Skeletal muscle satellite cell (primary cell): ENCODE results near the gene CASKIN2.

ENCODE experiments used
- H3K27me3 ChIP-seq: 2 replicates; pipeline ENCODE4 v1.7.0; 2013; ENCODE audit warnings: low read length; ENCODE audit not compliant: control insufficient read depth, insufficient read depth
- H3K36me3 ChIP-seq: 2 replicates; pipeline ENCODE4 v1.7.0; 2013; ENCODE audit warnings: mild to moderate bottlenecking, control low read depth, low read length; ENCODE audit not compliant: insufficient read depth
- H3K4me1 ChIP-seq: 2 replicates; pipeline ENCODE4 v1.7.0; 2013; ENCODE audit warnings: low read length; ENCODE audit not compliant: control insufficient read depth, insufficient read depth
- H3K4me2 ChIP-seq: 2 replicates; pipeline ENCODE4 v1.7.0; 2013; ENCODE audit warnings: mild to moderate bottlenecking, low read length
- H3K4me3 ChIP-seq: 2 replicates; pipeline ENCODE4 v1.7.0; 2013; ENCODE audit warnings: low read length
- H3K9ac ChIP-seq: 2 replicates; pipeline ENCODE4 v1.7.0; 2013; ENCODE audit warnings: mild to moderate bottlenecking, low read depth, low read length, moderate library complexity
- H3K9me3 ChIP-seq: replicated peaks from 2 replicates; pipeline ENCODE4 v1.7.0; 2013; ENCODE audit warnings: mild to moderate bottlenecking, control low read depth, low read length

CASKIN2 gene

GRCh38 chr17:75544250-75544649, 28.9 kb upstream of the CASKIN2 start:
- H3K27me3 ChIP-seq = peaks cover 64% of the 10 kb centered on the region
- H3K4me3 ChIP-seq = no peak overlapping the region
- no peak overlapping the region for H3K9ac ChIP-seq
- no peak overlapping the region for H3K4me2 ChIP-seq
- no peaks in the 10 kb centered on the region for H3K9me3 ChIP-seq
- no peaks in the 10 kb centered on the region for H3K4me1 ChIP-seq
- no peaks in the 10 kb centered on the region for H3K36me3 ChIP-seq

GRCh38 chr17:75542728-75543336, 27.5 kb upstream of the CASKIN2 start:
- H3K4me1 ChIP-seq = no peaks in the 10 kb centered on the region
- H3K27me3 ChIP-seq = peaks cover 66% of the 10 kb centered on the region
- H3K9me3 ChIP-seq = no peaks in the 10 kb centered on the region
- no peak overlapping the region for H3K4me3 ChIP-seq
- H3K36me3 ChIP-seq = no peaks in the 10 kb centered on the region
- H3K4me2 ChIP-seq = no peak overlapping the region
- H3K9ac ChIP-seq = no peak overlapping the region

DNA sequence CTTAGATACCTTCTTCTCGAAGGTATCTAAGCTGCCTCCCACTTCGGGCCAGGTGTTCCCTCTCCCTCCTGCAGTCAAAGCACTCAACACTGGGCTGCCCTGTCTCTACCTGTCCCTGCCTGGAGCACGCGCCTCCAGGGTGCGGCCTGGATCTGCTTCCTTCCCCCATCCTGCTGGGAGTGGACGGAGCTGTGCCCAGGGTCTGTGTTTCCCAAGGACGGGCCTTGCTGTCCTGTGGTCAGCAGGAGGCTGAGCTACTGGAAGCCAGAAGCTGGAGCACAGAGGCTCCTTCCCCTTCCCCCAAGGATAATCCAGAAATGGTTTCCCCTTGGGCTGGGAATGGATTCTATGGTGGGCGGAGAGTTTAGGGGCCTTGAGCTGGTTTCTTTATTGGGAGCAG, 26.9 kb upstream of the CASKIN2 start:
- Histone ChIP-seq H3K4me3 (no peak overlapping the region), H3K36me3 (no peaks in the 10 kb centered on the region), H3K4me1 (no peaks in the 10 kb centered on the region), H3K9ac (no peak overlapping the region), H3K27me3 (peaks cover 63% of the 10 kb centered on the region), H3K9me3 (no peaks in the 10 kb centered on the region), H3K4me2 (no peak overlapping the region)

DNA sequence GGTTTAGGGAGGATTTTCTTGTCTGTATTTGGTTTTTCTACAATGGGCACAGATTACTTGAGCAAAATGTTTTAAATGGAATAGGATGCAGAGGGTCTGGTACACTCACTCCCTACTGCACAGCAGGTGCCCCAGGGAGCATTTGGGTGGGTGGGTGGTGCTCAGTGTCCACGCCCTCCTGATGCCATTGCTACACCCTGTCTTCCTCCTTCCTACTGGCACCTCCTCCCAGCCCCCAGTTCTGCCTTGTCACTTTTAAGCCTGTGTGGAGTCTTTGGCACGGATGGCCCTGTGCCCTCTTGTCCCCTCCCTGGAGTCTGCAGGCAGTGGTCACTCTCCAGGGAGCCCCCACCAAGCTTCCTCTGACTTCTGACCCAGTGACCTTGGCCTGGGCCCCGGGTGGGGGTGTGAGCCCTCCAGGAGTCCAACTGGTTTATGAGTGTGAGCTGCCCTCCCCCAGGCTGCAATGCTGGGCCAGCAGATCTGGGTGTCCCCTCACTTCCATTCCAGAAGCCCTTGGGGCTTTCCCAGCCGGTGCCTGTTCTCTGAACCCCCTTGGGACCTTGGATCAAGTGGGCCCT, 25.7 kb upstream of the CASKIN2 start:
- H3K27me3 ChIP-seq = peaks cover 60% of the 10 kb centered on the region
- no peak overlapping the region for H3K4me3 ChIP-seq
- H3K4me2 ChIP-seq = no peak overlapping the region
- no peaks in the 10 kb centered on the region for H3K36me3 ChIP-seq
- H3K4me1 ChIP-seq = no peaks in the 10 kb centered on the region
- H3K9ac ChIP-seq = no peak overlapping the region
- no peaks in the 10 kb centered on the region for H3K9me3 ChIP-seq

GRCh38 chr17:75539967-75540729, 24.8 kb upstream of the CASKIN2 start:
- H3K36me3 ChIP-seq = no peaks in the 10 kb centered on the region
- H3K4me2 ChIP-seq = no peak overlapping the region
- no peak overlapping the region for H3K4me3 ChIP-seq
- no peaks in the 10 kb centered on the region for H3K4me1 ChIP-seq
- no peaks in the 10 kb centered on the region for H3K9me3 ChIP-seq
- peaks cover 57% of the 10 kb centered on the region for H3K27me3 ChIP-seq
- no peak overlapping the region for H3K9ac ChIP-seq

- no peaks in the 10 kb centered on the region for H3K9me3 ChIP-seq
- no peak overlapping the region for H3K4me3 ChIP-seq
- H3K9ac ChIP-seq = no peak overlapping the region
- H3K36me3 ChIP-seq = no peaks in the 10 kb centered on the region
- H3K27me3 ChIP-seq = peaks cover 42% of the 10 kb centered on the region
- peaks cover 4% of the 10 kb centered on the region for H3K4me1 ChIP-seq
- H3K4me2 ChIP-seq = no peak overlapping the region
Measured at GRCh38 chr17:75536366-75536765, 21.0 kb upstream of the CASKIN2 start.

DNA sequence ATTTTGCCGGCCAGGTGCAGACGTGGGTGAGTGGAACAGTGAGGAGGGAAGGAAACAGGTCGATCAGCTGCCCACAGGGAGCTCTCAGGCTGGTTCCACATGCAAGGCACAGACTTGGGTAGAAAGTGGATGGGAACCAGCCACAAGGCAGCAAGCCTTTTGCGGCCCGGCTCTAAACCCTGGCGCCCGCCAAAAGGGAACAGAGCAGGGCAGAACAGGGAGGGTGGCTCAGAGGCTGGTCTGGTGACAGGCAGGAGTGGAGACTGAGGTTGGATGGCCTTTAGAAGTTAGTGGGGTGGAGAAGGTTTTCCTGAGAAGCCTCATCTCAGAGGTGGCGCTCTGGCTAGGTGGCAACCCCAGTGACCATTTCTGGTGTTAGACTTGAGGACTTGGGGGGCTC, 20.5 kb upstream of the CASKIN2 start:
- no peak overlapping the region for H3K4me2 ChIP-seq
- no peak overlapping the region for H3K4me3 ChIP-seq
- no peak overlapping the region for H3K9ac ChIP-seq
- H3K27me3 ChIP-seq = peaks cover 42% of the 10 kb centered on the region
- no peaks in the 10 kb centered on the region for H3K36me3 ChIP-seq
- peaks cover 4% of the 10 kb centered on the region for H3K4me1 ChIP-seq
- H3K9me3 ChIP-seq = no peaks in the 10 kb centered on the region

DNA sequence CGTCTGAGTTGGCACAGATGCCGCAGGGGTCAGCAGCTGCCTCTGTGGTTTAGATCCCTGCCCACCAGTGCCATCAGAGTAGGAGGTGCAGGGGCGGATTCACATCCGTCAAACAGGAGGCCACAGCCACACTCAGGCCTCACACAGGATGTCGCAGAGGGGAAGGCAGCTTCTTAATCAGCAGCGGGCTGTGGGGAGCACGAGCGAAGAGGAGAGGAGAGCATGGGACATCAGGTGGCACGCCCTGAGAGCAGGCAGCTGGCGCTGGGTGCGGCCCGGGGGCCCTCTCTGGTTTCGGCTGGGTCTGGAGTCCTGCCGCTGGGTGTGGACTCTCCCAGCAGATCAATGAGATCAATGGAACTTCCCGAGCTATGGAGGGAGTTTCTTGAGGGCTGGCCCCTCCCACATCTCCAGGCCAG, 19.8 kb upstream of the CASKIN2 start:
- H3K9ac ChIP-seq = no peak overlapping the region
- peaks cover 34% of the 10 kb centered on the region for H3K27me3 ChIP-seq
- no peaks in the 10 kb centered on the region for H3K9me3 ChIP-seq
- no peaks in the 10 kb centered on the region for H3K36me3 ChIP-seq
- H3K4me1 ChIP-seq = peaks cover 4% of the 10 kb centered on the region
- H3K4me2 ChIP-seq = no peak overlapping the region
- H3K4me3 ChIP-seq = no peak overlapping the region

- no peak overlapping the region for H3K4me3 ChIP-seq
- H3K9me3 ChIP-seq = no peaks in the 10 kb centered on the region
- no peak overlapping the region for H3K9ac ChIP-seq
- peaks cover 4% of the 10 kb centered on the region for H3K4me1 ChIP-seq
- peaks cover 25% of the 10 kb centered on the region for H3K27me3 ChIP-seq
- no peak overlapping the region for H3K4me2 ChIP-seq
- H3K36me3 ChIP-seq = no peaks in the 10 kb centered on the region
Measured at GRCh38 chr17:75531721-75532072, 16.4 kb upstream of the CASKIN2 start.

DNA sequence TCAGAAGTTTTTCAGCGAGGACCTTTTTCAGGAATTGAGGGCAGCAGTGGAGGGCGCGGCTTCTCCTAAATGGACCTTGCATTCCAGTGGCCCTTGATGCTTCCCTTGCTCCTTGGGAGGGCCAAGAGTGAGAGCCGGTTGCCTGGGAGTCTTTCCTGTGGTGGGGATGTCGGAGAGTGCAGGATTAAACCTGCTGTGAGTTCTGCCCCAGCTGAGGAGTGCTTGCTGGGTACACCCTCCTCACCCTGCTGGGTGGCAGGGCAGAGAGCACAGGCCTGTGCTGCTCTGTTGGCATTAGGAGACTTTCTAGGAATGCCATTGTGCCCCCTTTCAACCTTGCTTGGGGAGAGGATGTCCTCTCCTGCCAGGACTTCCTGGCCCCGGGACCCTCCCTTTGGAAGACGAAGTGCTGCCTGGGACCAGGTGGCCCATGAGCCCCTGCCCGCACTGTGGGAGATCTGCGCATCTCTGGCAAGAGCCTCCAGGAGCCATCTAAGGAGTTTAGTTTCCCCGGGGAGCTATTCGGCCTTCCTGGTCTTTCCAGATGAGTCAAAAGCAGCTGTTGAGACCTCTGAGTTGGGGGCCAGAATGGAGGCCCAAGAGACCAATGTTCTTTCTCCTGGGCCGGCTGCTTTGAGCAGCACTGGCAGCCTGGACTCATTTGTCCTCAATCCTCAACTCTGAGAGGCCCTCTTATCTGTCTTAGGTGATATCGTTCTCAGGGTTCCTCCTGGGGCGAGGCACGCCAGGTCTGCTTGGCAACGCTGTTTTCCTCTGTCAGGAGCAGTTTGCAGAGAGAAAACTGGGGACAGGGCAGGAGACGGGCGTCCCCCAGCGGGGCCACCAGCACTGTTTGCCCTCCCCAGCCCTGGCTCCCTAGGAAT, 15.7 kb upstream of the CASKIN2 start:
- Histone ChIP-seq H3K27me3 (peaks cover 27% of the 10 kb centered on the region), H3K4me3 (no peak overlapping the region), H3K4me1 (peaks cover 6% of the 10 kb centered on the region)

GRCh38 chr17:75526555-75527270, 11.4 kb upstream of the CASKIN2 start:
- Histone ChIP-seq H3K4me1 (peaks cover 14% of the 10 kb centered on the region), H3K4me2 (no peak overlapping the region), H3K36me3 (peaks cover 4% of the 10 kb centered on the region), H3K9me3 (no peaks in the 10 kb centered on the region), H3K9ac (no peak overlapping the region), H3K4me3 (no peak overlapping the region), H3K27me3 (peaks cover 18% of the 10 kb centered on the region)

More for the DNA sequence above, 15.7 kb upstream of the CASKIN2 start:
- H3K36me3 ChIP-seq = no peaks in the 10 kb centered on the region
- H3K9me3 ChIP-seq = no peaks in the 10 kb centered on the region
- H3K4me2 ChIP-seq = no peak overlapping the region
- H3K9ac ChIP-seq = no peak overlapping the region
